Brain microvascular endothelial cell (primary cell): ENCODE results near the gene SHROOM1.

Source experiments
- DNase-seq: peaks from one replicate; pipeline ENCODE4 v3.0.0-alpha.2; 2020
- H3K27ac ChIP-seq: fragments of 250-450 bp; sonication (Bioruptor Pico); 2 replicates; pipeline ENCODE4 v1.5.1; 2020; ENCODE audit warnings: mild to moderate bottlenecking, moderate library complexity
- H3K27me3 ChIP-seq: fragments of 250-450 bp; sonication (Bioruptor Pico); replicated peaks from 2 replicates; pipeline ENCODE4 v1.5.1; 2020; ENCODE audit warnings: mild to moderate bottlenecking
- H3K36me3 ChIP-seq: fragments of 250-450 bp; sonication (Bioruptor Pico); replicated peaks from 2 replicates; pipeline ENCODE4 v1.5.1; 2020; ENCODE audit warnings: mild to moderate bottlenecking
- H3K4me3 ChIP-seq: 2 replicates; pipeline ENCODE4 v1.5.1; 2011; ENCODE audit warnings: low read depth, mild to moderate bottlenecking, control low read depth, low read length, moderate library complexity
- in situ Hi-C: cut with HindIII; loops from 2 replicates; pipeline ENCODE4 v1.10.0; 2017; ENCODE audit warnings: low sequenced_read_pairs, low pct_ligation_motif_present
- TF ChIP-seq, protein P1 (sequence below): IDR thresholded peaks from 2 replicates; pipeline ENCODE4 v1.5.1; 2011; ENCODE audit warnings: low read depth, mild to moderate bottlenecking, moderate library complexity, low read length, control low read depth, inconsistent platforms; ENCODE audit errors: missing control alignments

Gene SHROOM1

DNA sequence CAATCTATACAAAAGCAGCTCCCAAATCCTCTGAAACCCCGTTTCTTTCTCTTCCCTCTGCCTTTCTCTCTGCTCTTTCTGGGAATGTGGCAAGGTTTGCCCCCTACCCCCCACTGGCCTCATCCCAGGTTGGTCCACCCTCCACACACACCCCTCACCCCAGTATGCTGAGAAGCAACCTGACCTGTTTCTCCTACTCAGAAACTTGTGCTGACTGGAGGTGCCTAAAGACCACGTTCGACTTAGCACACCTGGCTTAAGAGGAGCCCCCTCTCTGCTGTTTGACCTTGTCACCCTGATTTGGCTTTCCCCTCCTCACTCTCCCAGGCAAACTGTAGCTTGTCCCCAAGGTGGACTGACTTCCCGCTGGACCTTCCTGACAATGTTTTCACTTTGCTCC, 52.3 kb downstream of the SHROOM1 start:
- H3K36me3 ChIP-seq = no peaks in the 10 kb centered on the region
- H3K27me3 ChIP-seq = no peaks in the 10 kb centered on the region
- TF ChIP-seq, protein P1, sequence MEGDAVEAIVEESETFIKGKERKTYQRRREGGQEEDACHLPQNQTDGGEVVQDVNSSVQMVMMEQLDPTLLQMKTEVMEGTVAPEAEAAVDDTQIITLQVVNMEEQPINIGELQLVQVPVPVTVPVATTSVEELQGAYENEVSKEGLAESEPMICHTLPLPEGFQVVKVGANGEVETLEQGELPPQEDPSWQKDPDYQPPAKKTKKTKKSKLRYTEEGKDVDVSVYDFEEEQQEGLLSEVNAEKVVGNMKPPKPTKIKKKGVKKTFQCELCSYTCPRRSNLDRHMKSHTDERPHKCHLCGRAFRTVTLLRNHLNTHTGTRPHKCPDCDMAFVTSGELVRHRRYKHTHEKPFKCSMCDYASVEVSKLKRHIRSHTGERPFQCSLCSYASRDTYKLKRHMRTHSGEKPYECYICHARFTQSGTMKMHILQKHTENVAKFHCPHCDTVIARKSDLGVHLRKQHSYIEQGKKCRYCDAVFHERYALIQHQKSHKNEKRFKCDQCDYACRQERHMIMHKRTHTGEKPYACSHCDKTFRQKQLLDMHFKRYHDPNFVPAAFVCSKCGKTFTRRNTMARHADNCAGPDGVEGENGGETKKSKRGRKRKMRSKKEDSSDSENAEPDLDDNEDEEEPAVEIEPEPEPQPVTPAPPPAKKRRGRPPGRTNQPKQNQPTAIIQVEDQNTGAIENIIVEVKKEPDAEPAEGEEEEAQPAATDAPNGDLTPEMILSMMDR = no peak
- in situ Hi-C loops = no loop called here
- peak overlapping the region; percentile 77 for H3K4me3 ChIP-seq
- DNase-seq = no peak
- H3K27ac ChIP-seq = no peak overlapping the region

DNA sequence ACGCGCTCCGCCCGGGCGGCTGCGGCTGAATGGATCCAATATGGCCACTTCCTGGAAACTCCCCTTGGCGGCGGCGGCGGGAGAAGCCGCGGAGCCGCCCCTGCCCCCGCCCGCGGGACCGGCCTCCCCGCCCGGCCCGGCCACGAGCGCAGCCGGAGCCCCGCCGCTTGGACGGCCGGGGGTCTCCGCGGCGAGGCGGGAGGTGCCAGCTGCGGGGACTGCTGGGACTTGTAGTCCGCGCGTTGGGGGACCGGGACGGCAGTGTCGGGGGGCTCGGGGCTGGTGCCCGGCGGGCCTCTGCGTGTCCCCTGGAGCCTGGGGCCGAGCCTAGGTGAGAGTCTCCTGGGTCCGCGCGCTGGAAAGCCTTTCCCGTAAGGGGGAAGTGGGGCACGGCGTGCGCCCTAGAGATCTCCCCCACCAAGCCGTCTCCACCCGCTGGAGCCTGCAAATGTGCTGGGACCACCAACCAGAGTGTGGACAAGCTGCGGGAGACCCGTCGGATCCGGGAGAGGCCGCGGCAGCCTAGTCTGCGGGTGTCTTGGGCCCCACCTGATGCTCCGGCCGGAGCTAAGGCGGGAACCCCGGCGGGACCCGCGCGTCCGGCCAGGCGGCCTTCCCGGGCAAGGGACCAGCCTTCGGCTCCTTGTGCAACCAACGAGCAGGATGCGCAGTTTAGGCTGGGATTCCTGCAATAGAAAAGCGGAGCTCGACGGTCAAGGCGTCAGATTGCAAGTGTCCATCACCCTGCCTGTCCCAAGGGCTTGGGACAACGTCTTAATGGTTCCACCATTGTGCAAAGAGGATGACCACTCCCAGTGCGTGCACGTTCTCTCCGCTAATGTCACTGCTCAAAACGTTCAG, 53.0 kb downstream of the SHROOM1 start, which contains the start of gene SEPTIN8:
SEPTIN8 (minus strand) TSS at position 31 of the 861 bp plus-strand sequence. CDS start 102 bp downstream, outside the sequence.
- TF ChIP-seq, protein P1 = no peak
- H3K27me3 ChIP-seq = no peaks in the 10 kb centered on the region
- peak within 1 kb of the TSS; percentile 77 for H3K4me3 ChIP-seq
- no peak within 1 kb of the TSS for H3K27ac ChIP-seq
- in situ Hi-C loops = no loop called here
- DNase-seq = no peak
- no peaks in the 10 kb centered on the region for H3K36me3 ChIP-seq

GRCh38 chr5:132776938-132777208, 53.6 kb downstream of the SHROOM1 start:
- Histone ChIP-seq H3K36me3 (no peaks in the 10 kb centered on the region), H3K27ac (no peak overlapping the region), H3K27me3 (no peaks in the 10 kb centered on the region), H3K4me3 (peak overlapping the region; percentile 77)
- TF ChIP-seq, protein P1 = no peak
- DNase-seq = no peak
- in situ Hi-C loops = no loop called here

GRCh38 chr5:132776131-132776937, 54.1 kb downstream of the SHROOM1 start:
- Histone ChIP-seq H3K36me3 (no peaks in the 10 kb centered on the region), H3K4me3 (peak overlapping the region; percentile 77), H3K27ac (no peak overlapping the region), H3K27me3 (no peaks in the 10 kb centered on the region)
- in situ Hi-C loops = no loop called here
- DNase-seq = peak; percentile 20
- TF ChIP-seq, protein P1 = no peak

- Histone ChIP-seq H3K27ac (no peak overlapping the region), H3K27me3 (no peaks in the 10 kb centered on the region), H3K36me3 (no peaks in the 10 kb centered on the region), H3K4me3 (peak overlapping the region; percentile 77)
- TF ChIP-seq, protein P1 = no peak
- in situ Hi-C loops = no loop called here
- no peak for DNase-seq
These were observed 54.9 kb downstream of the SHROOM1 start for GRCh38 chr5:132775476-132775961.
